Endothelial cell of umbilical vein (primary cell): ENCODE measurements around the gene UQCRHL.

Experiments used
- CTCF ChIP-seq, 2 donors: IDR thresholded peaks; 1 replicate in 1 of 2; 2 replicates in 1 of 2; pipeline ENCODE4 v1.5.1; 2011; ENCODE audit warnings: low read length in 2 of 2, mild to moderate bottlenecking in 2 of 2, moderate library complexity in 2 of 2, control low read depth in 1 of 2, inconsistent platforms in 1 of 2, low read depth in 1 of 2; ENCODE audit not compliant: insufficient read depth in 1 of 2; ENCODE audit errors: extremely low read depth in 1 of 2
- EZH2 ChIP-seq: IDR thresholded peaks from 2 replicates; pipeline ENCODE4 v1.6.1; 2012; ENCODE audit warnings: borderline replicate concordance, low read depth, mild to moderate bottlenecking, moderate library complexity, low read length, inconsistent platforms; ENCODE audit not compliant: severe bottlenecking
- FOS ChIP-seq: IDR thresholded peaks from 2 replicates; pipeline ENCODE4 v1.6.1; 2011; ENCODE audit warnings: mild to moderate bottlenecking, low read length, moderate library complexity, borderline replicate concordance; ENCODE audit not compliant: insufficient read depth
- GATA2 ChIP-seq: IDR thresholded peaks from 2 replicates; pipeline ENCODE4 v1.7.0; 2011; ENCODE audit warnings: low read depth, mild to moderate bottlenecking, moderate library complexity, mixed read lengths, low read length; ENCODE audit not compliant: insufficient read length, insufficient read depth
- JUN ChIP-seq: IDR thresholded peaks from 2 replicates; pipeline ENCODE4 v1.6.1; 2011; ENCODE audit warnings: borderline replicate concordance, low read depth; ENCODE audit not compliant: insufficient read length, insufficient read depth
- MAX ChIP-seq: IDR thresholded peaks from 2 replicates; pipeline ENCODE4 v1.6.1; 2011; ENCODE audit not compliant: insufficient read depth, insufficient read length
- MYC ChIP-seq: IDR thresholded peaks from one replicate; pipeline ENCODE4 v1.6.1; 2011; ENCODE audit warnings: mild to moderate bottlenecking, low read depth, low read length
- POLR2A ChIP-seq: IDR thresholded peaks from 2 replicates; pipeline ENCODE4 v1.6.1; 2012; ENCODE audit warnings: low read depth, mild to moderate bottlenecking, control low read depth, low read length
- POLR2AphosphoS5 ChIP-seq: IDR thresholded peaks from 2 replicates; pipeline ENCODE4 v1.6.1; 2012; ENCODE audit warnings: low read depth, mild to moderate bottlenecking, control low read depth, low read length, moderate library complexity; ENCODE audit not compliant: insufficient read depth

GRCh38 chr1:15764269-15764764 is 43.1 kb downstream of the UQCRHL start:
- TF ChIP-seq POLR2A (peak; percentile 22), CTCF (IDR thresholded peaks at IDR 0.05; ENCODE audit: extremely low read depth in 1 of 2, insufficient read depth in 1 of 2, low read depth in 1 of 2, low read length in 2 of 2) (no peak), POLR2AphosphoS5 (no peak), JUN (no peak), EZH2 (no peak), GATA2 (no peak), MAX (no peak), MYC (no peak), FOS (no peak)
